Left renal cortex interstitium (tissue), 4 donors: ENCODE results near the gene CDH22. TPM values are rescaled to one million over a fixed set of nuclear protein-coding genes. Genes with fewer than 3 reads are reported as not detected.

Source experiments
- DNase-seq, 4 donors: peaks; one replicate each; pipeline ENCODE4 v3.0.0-alpha.2; 2013; ENCODE audit warnings: low read depth in 4 of 4, low spot score in 2 of 4, missing footprints in 1 of 4
- polyA plus RNA-seq, 4 donors: library from polyadenylated mRNA; unstranded; fragments of 120-200 nt; gene quantifications; one replicate each; pipeline ENCODE4 v1.2.1, GENCODE V29; 2013; ENCODE audit not compliant: insufficient read length in 4 of 4

The CDH22 gene
- polyA plus RNA-seq, 4 donors: 0.05 TPM; not detected in 2

DNA sequence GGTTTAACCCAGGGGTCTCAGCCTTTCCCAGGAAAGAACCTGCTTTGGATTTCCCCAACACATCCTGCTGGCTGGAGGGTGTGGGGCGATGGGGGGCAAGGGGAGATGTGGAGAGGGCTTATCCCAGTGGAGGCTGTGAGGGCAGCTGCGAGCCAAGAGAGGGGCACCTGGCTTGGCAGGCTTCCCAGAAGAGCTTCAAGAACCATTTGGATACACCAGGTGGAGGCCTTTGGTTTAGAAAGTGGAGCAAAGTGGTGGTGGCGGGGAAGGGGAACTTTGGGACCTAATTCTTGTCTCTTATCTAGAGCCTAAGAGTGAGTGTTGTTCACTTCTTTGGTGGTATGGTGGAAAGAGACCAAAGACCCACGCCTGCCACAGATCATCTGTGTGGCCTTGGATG lies 177.8 kb downstream of the CDH22 start:
- DNase-seq: no peak

DNA sequence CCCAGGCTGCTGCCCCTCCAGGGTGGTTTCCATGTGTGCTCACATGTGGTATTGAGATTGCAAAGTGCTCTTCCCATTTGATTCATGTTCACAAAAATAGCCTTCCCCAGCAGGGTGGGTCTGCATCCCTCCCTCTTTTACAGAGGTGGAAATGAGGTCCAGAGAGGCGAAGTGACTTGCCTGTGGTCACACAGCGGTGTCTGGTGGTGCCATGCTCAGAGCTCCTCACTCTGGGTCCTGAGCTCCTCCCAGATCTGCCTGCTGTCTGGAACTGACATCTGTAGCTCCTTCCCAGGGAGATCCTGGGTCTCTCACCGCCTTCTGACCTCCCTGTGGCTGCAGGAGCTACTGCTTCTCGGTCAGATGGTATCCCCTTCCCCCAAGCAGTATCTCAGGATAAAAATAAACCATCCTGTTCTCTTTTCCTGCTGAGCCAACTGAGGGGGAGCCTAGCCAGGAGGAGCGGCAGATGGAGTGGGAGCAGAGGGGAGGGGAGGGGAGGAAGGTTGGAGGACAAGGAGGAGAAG lies 178.3 kb downstream of the CDH22 start:
- no peak for DNase-seq

DNA sequence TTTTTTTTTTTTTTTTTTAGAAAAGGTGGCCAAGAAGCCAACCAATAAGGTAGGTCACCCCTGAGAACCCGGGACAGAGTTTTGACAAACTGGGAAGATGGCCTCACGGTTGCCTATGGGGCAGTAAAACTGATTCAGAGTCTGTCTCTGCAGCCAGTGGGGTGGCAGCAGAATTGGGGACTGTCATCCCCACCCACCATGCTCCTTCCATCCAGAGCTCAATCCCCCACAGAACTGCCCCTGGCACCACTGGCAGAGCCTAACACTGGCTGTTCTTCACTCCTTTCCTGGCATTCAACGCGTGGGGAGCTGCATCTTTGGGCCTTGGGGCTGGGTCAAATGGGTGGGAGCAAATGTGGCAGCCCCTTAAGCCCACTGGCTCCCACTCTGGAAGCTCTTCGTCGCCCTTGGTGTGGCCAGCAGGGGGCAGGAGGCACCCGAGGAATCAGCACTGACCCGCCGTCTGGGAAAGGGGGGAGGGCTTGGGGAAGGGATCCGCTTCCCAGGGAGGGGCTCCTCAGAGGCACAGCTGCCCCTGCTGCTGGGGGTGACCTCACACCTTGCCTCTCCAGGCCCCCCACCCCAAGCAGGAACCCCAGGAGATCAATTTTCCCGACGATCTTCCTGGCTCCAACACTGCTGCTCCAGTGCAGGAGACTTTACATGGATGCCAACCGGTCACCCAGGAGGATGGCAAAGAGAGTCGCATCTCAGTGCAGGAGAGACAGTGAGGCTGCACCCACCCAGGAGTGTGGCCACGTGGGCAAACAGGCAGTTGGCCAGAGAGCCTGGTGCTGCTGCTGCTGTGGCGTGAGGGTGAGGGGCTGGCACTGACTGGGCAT lies 179.8 kb downstream of the CDH22 start:
- DNase-seq: no peak

DNA sequence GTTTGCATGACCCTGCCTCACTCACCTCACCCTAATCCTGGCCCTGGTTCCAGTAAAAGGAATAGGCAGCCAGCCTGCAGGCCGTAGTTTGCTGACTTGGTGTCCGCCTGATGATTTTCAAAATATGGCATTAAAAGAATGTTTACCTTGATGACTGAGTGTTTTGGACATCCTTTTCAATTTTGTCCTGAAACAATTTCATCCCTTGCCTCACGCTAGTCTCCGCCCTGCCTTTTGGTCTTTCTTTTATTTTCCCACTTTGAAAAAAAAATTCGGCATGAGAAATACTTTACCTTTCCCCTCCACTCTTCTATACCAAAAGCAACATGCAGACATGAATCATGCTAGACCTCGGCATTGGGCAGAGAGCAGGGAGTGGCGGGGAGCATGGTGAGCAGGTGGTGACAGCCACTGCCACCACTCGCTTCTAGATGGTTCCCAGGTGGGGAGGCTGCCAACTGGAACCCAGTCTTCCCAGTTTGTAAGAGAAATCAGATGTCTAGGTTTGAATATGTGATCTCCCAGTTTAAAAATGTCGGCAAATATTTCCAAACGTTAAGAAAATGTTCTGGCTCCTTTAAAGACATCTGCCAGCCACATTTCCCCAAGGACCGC lies 180.8 kb downstream of the CDH22 start:
- DNase-seq: no peak

DNA sequence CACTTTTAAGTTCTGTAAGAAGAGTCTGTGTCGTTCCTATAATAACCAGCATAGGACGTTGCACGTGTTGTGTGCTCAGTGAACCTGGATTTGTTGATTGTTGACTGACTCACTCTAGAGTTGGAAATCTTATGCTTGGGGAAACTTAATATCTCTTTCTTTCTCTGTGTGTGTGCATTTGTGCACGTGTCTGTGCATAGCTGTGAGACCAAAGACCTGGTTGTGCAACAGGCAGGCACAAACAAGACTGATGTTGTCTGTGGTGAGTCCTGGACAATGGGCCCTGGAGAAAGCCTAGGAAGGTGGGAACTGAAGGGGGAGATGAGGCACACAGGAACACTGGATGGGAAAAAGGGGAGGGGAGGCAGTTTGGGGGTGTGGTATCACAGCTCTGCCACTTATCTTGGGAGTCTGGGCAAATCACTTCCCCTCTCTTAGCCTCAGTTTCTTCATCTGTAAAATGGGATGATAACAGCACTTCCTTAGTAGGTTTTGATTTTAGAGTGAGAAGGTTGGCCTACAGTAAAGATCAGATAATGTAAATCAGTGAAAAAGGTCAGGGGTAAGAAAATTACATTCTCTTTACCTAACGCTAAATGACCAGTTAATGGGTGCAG lies 181.8 kb downstream of the CDH22 start:
- DNase-seq: no peak

Other genes starting within 250 kb of the CDH22 start
- gene NCOA5, start 218.5 kb downstream of the CDH22 start, polyA plus RNA-seq: 10 to 100 TPM; 53.7 to 62.9 (median 57.5) TPM
- 1 to 10 TPM; 4.4 to 6.6 (median 6.0) TPM for gene CD40, start 190.2 kb downstream of the CDH22 start, polyA plus RNA-seq
- gene ELMO2, start 98.1 kb upstream of the CDH22 start, polyA plus RNA-seq: 10 to 100 TPM; 60.7 to 76.3 (median 66.9) TPM
- 10 to 100 TPM; 19.5 to 46.7 (median 31.3) TPM for gene ZNF334, start 205.1 kb upstream of the CDH22 start, polyA plus RNA-seq
- gene OCSTAMP, start 242.2 kb upstream of the CDH22 start, polyA plus RNA-seq: not detected